ENCODE measurements around the gene FXYD4. TPM values are rescaled to one million over a fixed set of nuclear protein-coding genes. Genes with fewer than 3 reads are reported as not detected.

FXYD4 gene
- total and polyA plus RNA-seq, 2 of the 8 experiments (the other 6 are each of a cell fraction or from before 2014, with no cell fraction given) = not detected

- TF ChIP-seq FOSL1 (IDR thresholded peaks at IDR 0.05; ENCODE audit: insufficient read depth, low read depth, low read length) (no peak), BACH1 (IDR thresholded peaks at IDR 0.05; ENCODE audit: low read length) (peak; percentile 48; the same call in 1 of the 2 replicates), ASH2L (IDR thresholded peaks at IDR 0.05; ENCODE audit: low read length) (no peak), CTBP2 (IDR thresholded peaks at IDR 0.05; ENCODE audit: borderline replicate concordance, insufficient read depth, insufficient read length, low read length) (no peak), SP1 (IDR thresholded peaks at IDR 0.05; ENCODE audit: low read depth, low read length) (no peak), TAF7 (optimal IDR thresholded peaks at IDR 0.05; ENCODE audit: borderline replicate concordance, low read depth, low read length) (no peak), CEBPB (IDR thresholded peaks at IDR 0.05; ENCODE audit: low read depth, low read length) (no peak), TEAD4 (IDR thresholded peaks at IDR 0.05; ENCODE audit: low read depth, low read length) (peak; percentile 98), KDM4A (IDR thresholded peaks at IDR 0.05; ENCODE audit: low read depth, low read length, severe bottlenecking) (no peak)
Measured at GRCh38 chr10:43377424-43377883, 6.0 kb downstream of the FXYD4 start (continued).

Measured in H1 (cell line).